ENCODE measurements around the gene TUBA8.

- TF ChIP-seq CTCF (IDR thresholded peaks at IDR 0.05; ENCODE audit: borderline replicate concordance, extremely low read depth, low read length, poor library complexity, severe bottlenecking) (no peak), EZH2 (IDR thresholded peaks at IDR 0.05; ENCODE audit: borderline replicate concordance, low read depth, low read length, severe bottlenecking) (no peak)
These were observed 9.0 kb downstream of the TUBA8 start for GRCh38 chr22:18119409-18120110.

Data from DND-41 (cell line).